Measurements from ENCODE around the gene FGA. TPM values are rescaled to one million over a fixed set of nuclear protein-coding genes. Genes with fewer than 3 reads are reported as not detected.

The FGA gene
- polyA plus RNA-seq (ENCODE audit: low read depth in 6 of 6) = not detected

- H3K27ac Mint-ChIP-seq = no peak within 1 kb of the TSS
- peaks cover 27 to 45% (median 35%) of the 10 kb centered on the region in 3 donors for H3K27me3 Mint-ChIP-seq
- H3K4me3 Mint-ChIP-seq = no peak within 1 kb of the TSS
- ATAC-seq (ENCODE audit: low read depth in 2 of 2) = no peak
- H3K36me3 Mint-ChIP-seq = no peaks in the 10 kb centered on the region
- no peaks in the 10 kb centered on the region for H3K9me3 Mint-ChIP-seq
- no peaks in the 10 kb centered on the region for H3K4me1 Mint-ChIP-seq
- no peak for DNase-seq
These were observed at the start of gene FGA for GRCh38 chr4:154590329-154591006. Gene FGA (minus strand): TSS chr4:154590742. CDS start chr4:154590687, 55 bp downstream.

DNA sequence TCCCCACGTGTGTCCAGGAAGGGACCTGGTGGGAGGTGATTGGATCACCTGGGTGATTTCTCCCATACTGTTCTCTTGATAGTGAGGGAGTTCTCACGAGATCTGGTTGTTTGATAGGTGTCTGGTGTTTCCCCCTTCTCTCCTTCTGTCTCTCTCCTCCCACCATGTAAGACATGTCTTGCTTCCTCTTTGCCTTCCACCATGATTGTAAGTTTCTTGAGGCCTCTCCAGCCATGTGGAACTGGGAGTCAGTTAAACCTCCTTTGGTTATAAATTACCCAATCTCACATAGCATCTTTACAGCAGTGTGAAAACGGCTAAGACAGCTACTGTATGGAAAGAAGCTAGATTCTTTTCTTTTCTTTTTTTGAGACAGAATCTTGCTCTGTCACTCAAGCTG, 43.5 kb upstream of the FGA start:
- no peaks in the 10 kb centered on the region for H3K4me1 Mint-ChIP-seq

GRCh38 chr4:154631828-154632227, 41.3 kb upstream of the FGA start:
- Mint-ChIP-seq H3K9me3 (peaks cover 0 to 6% (median 4%) of the 10 kb centered on the region in 7 donors), H3K27me3 (peaks cover 17 to 36% (median 27%) of the 10 kb centered on the region in 3 donors), H3K4me3 (no peak overlapping the region), H3K4me1 (no peaks in the 10 kb centered on the region), H3K36me3 (no peaks in the 10 kb centered on the region), H3K27ac (no peak overlapping the region)
- DNase-seq = no peak
- no peak for ATAC-seq (ENCODE audit: low read depth in 2 of 2)

More for the DNA sequence above, 43.5 kb upstream of the FGA start:
- peaks cover 0 to 8% (median 4%) of the 10 kb centered on the region in 7 donors for H3K9me3 Mint-ChIP-seq
- no peak overlapping the region for H3K27ac Mint-ChIP-seq
- ATAC-seq (ENCODE audit: low read depth in 2 of 2) (peak in 1 of 2 donors; percentile 28), DNase-seq (no peak)
- no peak overlapping the region for H3K4me3 Mint-ChIP-seq
- H3K27me3 Mint-ChIP-seq = peaks cover 28 to 44% (median 38%) of the 10 kb centered on the region in 3 donors
- H3K36me3 Mint-ChIP-seq = no peaks in the 10 kb centered on the region

DNA sequence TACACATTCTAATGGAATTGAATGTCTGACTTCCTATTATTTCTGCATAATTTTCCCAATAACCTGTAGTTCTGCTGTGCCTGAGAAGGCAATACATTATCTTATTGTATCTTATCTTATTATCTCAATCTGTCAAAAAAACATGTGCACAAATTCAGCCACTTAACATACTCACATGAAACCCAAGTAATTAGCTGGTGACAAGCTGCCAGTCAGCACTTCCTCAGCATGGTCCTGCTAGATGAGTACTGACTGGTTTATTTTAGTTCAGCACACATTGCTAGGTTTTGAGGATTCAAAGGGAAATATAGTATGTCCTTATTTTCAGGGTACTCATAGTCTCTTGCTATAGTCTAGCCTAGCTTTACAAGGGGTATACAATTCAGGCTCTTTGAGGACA, 39.8 kb upstream of the FGA start:
- Mint-ChIP-seq H3K36me3 (no peaks in the 10 kb centered on the region), H3K9me3 (peaks cover 0 to 3% (median 0%) of the 10 kb centered on the region in 7 donors), H3K27ac (no peak overlapping the region), H3K27me3 (peaks cover 22 to 48% (median 34%) of the 10 kb centered on the region in 3 donors), H3K4me1 (peaks cover 0 to 6% (median 5%) of the 10 kb centered on the region in 3 donors), H3K4me3 (no peak overlapping the region)
- no peak for DNase-seq
- ATAC-seq (ENCODE audit: low read depth in 2 of 2) = no peak

DNA sequence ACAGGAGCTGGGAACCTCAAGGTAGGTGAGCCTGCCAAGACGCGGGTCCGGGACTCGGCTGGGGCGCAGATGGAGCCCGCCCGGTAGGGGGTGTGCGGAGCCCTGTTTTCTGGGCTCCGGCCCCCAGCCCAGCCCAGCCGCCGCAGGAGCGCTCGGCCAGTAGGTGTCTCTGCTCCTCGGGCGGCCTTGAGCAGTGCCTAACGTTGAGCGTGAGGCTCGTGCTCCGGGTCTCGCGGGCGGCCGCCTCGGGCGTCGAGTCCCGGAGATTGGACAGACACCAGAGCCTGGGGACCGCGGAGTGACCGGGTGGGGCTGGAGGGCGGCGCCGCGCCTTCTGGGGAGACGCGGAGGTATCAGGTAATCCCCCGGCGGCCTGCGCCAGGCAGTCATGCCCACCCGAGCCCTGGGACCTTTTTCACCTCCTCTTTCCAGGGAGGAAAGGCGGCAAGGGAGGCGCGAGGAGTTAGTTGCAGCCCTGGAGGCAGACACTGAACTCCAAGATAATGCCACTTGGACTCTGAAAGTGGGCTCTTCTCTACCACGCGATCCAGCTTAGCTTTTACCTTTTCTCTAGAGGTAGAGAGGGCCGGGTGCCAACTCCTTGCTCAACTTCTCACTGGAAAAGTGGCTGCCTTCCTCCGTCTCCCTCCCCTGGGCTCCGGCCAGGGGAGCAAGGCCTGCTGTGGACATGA, 36.4 kb upstream of the FGA start:
- H3K27me3 Mint-ChIP-seq = peaks cover 25 to 31% (median 26%) of the 10 kb centered on the region in 3 donors
- H3K9me3 Mint-ChIP-seq = no peaks in the 10 kb centered on the region
- H3K36me3 Mint-ChIP-seq = no peaks in the 10 kb centered on the region
- H3K4me1 Mint-ChIP-seq = peaks cover 0 to 6% (median 5%) of the 10 kb centered on the region in 3 donors
- peak; percentile 55 for DNase-seq
- H3K4me3 Mint-ChIP-seq = peak overlapping the region in 5 of 8 donors; percentile 23 to 68 (median 62)
- ATAC-seq (ENCODE audit: low read depth in 2 of 2) = peak; percentile 95
- H3K27ac Mint-ChIP-seq = no peak overlapping the region

- Mint-ChIP-seq H3K36me3 (no peaks in the 10 kb centered on the region), H3K27me3 (peaks cover 22 to 28% (median 26%) of the 10 kb centered on the region in 3 donors), H3K27ac (peak overlapping the region in 1 of 6 donors; percentile 24), H3K4me3 (peak overlapping the region in 3 of 8 donors; percentile 42 to 67 (median 66)), H3K9me3 (no peaks in the 10 kb centered on the region), H3K4me1 (peaks cover 0 to 6% (median 5%) of the 10 kb centered on the region in 3 donors)
- no peak for DNase-seq
- ATAC-seq (ENCODE audit: low read depth in 2 of 2) = no peak
These were observed 35.4 kb upstream of the FGA start for GRCh38 chr4:154625971-154626370.

DNA sequence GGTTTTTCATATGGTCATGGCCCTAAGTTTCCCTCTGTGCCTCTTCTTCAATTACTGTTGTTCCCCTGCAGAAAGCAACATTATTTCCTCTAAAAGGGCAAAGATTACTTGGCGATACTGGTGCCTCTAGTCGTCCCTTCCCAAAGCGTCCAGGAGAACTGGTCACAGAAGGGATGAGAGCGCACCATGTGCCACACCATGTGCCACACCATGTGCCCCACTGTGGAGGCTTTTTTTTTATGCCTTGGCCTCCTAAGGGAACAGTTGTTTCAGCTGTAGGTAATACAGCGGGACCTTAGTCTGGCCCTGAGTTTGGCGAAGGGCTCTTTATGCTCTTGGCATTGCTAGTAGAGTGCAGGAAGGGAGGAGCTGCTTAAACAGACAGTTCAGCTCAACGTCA, 33.5 kb upstream of the FGA start:
- no peak overlapping the region for H3K4me3 Mint-ChIP-seq
- no peaks in the 10 kb centered on the region for H3K9me3 Mint-ChIP-seq
- H3K36me3 Mint-ChIP-seq = no peaks in the 10 kb centered on the region
- DNase-seq (no peak), ATAC-seq (ENCODE audit: low read depth in 2 of 2) (no peak)
- H3K4me1 Mint-ChIP-seq = peaks cover 0 to 6% (median 5%) of the 10 kb centered on the region in 3 donors
- peaks cover 13 to 26% (median 16%) of the 10 kb centered on the region in 3 donors for H3K27me3 Mint-ChIP-seq
- no peak overlapping the region for H3K27ac Mint-ChIP-seq

DNA sequence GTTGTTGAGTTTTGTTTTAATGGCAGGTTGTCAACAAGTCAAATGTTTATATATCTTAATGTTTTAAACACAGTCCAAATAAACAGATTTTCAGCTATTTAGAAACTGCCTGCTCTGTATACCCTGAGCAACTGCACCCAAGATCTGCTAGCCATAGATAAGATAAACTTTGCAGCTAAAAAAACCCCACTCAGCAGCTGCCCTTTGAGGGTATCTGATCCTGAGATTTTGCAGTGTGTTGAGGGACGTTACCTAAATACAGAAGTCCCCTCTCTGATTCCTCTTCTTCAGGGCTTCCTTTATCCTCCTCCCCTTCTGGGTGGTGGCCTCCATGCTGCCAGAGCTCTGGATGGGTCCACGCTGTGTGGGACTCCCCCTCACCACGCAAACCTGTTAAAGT, 32.9 kb upstream of the FGA start:
- H3K9me3 Mint-ChIP-seq = no peaks in the 10 kb centered on the region
- no peak overlapping the region for H3K27ac Mint-ChIP-seq
- H3K4me1 Mint-ChIP-seq = peaks cover 4 to 8% (median 6%) of the 10 kb centered on the region in 3 donors
- no peak for ATAC-seq (ENCODE audit: low read depth in 2 of 2)
- no peak overlapping the region for H3K4me3 Mint-ChIP-seq
- DNase-seq = no peak
- peaks cover 13 to 26% (median 16%) of the 10 kb centered on the region in 3 donors for H3K27me3 Mint-ChIP-seq
- no peaks in the 10 kb centered on the region for H3K36me3 Mint-ChIP-seq

GRCh38 chr4:154622598-154622997, 32.1 kb upstream of the FGA start:
- no peak overlapping the region for H3K4me3 Mint-ChIP-seq
- H3K27me3 Mint-ChIP-seq = peaks cover 13 to 26% (median 16%) of the 10 kb centered on the region in 3 donors
- H3K9me3 Mint-ChIP-seq = no peaks in the 10 kb centered on the region
- ATAC-seq (ENCODE audit: low read depth in 2 of 2) = peak; percentile 34 to 45
- H3K27ac Mint-ChIP-seq = peak overlapping the region in 1 of 6 donors; percentile 55
- H3K36me3 Mint-ChIP-seq = no peaks in the 10 kb centered on the region
- peak; percentile 41 for DNase-seq
- peaks cover 6 to 11% (median 6%) of the 10 kb centered on the region in 3 donors for H3K4me1 Mint-ChIP-seq

DNA sequence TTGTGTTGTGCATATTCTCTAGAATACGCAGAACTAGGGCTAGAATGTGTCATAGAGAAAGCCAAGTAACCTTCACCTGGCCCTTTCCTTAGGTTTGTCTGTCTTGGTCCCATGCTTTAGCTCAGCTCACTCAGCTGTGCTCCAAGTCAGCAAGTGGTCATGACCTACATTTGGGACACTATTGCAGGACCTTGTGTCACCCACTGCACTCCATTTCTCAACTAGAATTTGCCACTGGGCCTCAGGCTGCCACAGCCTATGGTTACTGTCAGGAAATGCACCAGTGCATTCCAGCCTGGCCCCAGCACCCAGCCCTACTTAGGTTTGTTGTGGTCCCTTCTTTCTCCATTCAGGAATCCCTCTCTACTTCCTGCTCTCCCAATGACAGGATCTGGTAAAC, 29.6 kb upstream of the FGA start:
- Mint-ChIP-seq H3K27ac (peak overlapping the region in 1 of 6 donors; percentile 52), H3K36me3 (no peaks in the 10 kb centered on the region)

DNA sequence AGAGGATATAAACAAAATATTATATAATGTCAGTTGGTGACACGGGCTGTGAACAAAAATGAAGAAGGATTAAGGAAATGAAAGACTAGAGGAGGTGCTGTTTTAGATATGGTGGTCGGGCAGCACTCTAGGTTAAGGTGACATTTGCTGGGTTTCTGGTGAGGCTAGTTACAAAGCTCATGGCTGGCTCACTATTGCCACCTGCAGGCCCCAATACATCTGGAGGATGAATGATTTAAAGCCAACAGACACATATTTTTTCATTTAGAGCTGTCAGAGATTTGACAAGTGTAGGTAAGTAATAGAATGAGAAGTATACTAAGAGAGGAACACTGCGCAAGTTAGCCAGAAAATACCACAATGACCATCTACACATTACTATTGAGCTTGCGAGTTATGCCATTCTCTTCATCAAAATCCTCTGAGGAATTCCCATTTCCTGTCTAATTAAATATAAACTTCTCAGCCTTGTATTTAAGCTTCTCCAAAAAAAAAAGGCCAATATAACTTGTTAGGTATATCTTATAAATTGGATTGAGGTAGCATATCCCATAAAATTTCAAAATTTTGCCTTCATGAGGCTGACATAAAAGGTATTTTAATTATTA, 28.3 kb upstream of the FGA start:
- ATAC-seq (ENCODE audit: low read depth in 2 of 2) (peak; percentile 74 to 75), DNase-seq (peak; percentile 45)
- Mint-ChIP-seq H3K4me3 (no peak overlapping the region), H3K27ac (peak overlapping the region in 2 of 6 donors; percentile 54 to 56), H3K36me3 (no peaks in the 10 kb centered on the region), H3K9me3 (peaks cover 0 to 2% (median 0%) of the 10 kb centered on the region in 7 donors), H3K4me1 (peaks cover 7 to 24% (median 18%) of the 10 kb centered on the region in 3 donors), H3K27me3 (peaks cover 0 to 7% (median 4%) of the 10 kb centered on the region in 3 donors)

More for the DNA sequence above, 29.6 kb upstream of the FGA start:
- no peak for ATAC-seq (ENCODE audit: low read depth in 2 of 2)
- Mint-ChIP-seq H3K9me3 (peaks cover 0 to 2% (median 0%) of the 10 kb centered on the region in 7 donors), H3K4me3 (no peak overlapping the region), H3K4me1 (peaks cover 7 to 24% (median 18%) of the 10 kb centered on the region in 3 donors), H3K27me3 (peaks cover 2 to 14% (median 4%) of the 10 kb centered on the region in 3 donors)
- no peak for DNase-seq

- no peak for ATAC-seq (ENCODE audit: low read depth in 2 of 2)
- peaks cover 0 to 5% (median 3%) of the 10 kb centered on the region in 3 donors for H3K27me3 Mint-ChIP-seq
- no peaks in the 10 kb centered on the region for H3K36me3 Mint-ChIP-seq
- H3K27ac Mint-ChIP-seq = no peak overlapping the region
- H3K4me3 Mint-ChIP-seq = no peak overlapping the region
- DNase-seq = no peak
- peaks cover 0 to 2% (median 0%) of the 10 kb centered on the region in 7 donors for H3K9me3 Mint-ChIP-seq
- peaks cover 7 to 24% (median 18%) of the 10 kb centered on the region in 3 donors for H3K4me1 Mint-ChIP-seq
These were observed 27.3 kb upstream of the FGA start for GRCh38 chr4:154617820-154618317.

- Mint-ChIP-seq H3K9me3 (peaks cover 0 to 2% (median 0%) of the 10 kb centered on the region in 7 donors), H3K27me3 (peaks cover 0 to 5% (median 0%) of the 10 kb centered on the region in 3 donors), H3K27ac (peak overlapping the region in 4 of 6 donors; percentile 5 to 48 (median 40)), H3K4me3 (peak overlapping the region in 7 of 8 donors; percentile 19 to 55 (median 45)), H3K4me1 (peaks cover 7 to 24% (median 18%) of the 10 kb centered on the region in 3 donors), H3K36me3 (no peaks in the 10 kb centered on the region)
- peak; percentile 81 to 82 for ATAC-seq (ENCODE audit: low read depth in 2 of 2)
- peak; percentile 37 for DNase-seq
These were observed 26.2 kb upstream of the FGA start for GRCh38 chr4:154616731-154617130.
